ENCODE measurements around the gene OR8K5. TPM values are rescaled to one million over a fixed set of nuclear protein-coding genes. Genes with fewer than 3 reads are reported as not detected.
"Not testable (repeated sequence)": the region's sequence is repeated elsewhere in the genome, so short reads cannot be mapped to it uniquely, and the experiment has no call there.

The OR8K5 gene, protein sequence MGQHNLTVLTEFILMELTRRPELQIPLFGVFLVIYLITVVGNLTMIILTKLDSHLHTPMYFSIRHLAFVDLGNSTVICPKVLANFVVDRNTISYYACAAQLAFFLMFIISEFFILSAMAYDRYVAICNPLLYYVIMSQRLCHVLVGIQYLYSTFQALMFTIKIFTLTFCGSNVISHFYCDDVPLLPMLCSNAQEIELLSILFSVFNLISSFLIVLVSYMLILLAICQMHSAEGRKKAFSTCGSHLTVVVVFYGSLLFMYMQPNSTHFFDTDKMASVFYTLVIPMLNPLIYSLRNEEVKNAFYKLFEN
- not detected for polyA plus RNA-seq

DNA sequence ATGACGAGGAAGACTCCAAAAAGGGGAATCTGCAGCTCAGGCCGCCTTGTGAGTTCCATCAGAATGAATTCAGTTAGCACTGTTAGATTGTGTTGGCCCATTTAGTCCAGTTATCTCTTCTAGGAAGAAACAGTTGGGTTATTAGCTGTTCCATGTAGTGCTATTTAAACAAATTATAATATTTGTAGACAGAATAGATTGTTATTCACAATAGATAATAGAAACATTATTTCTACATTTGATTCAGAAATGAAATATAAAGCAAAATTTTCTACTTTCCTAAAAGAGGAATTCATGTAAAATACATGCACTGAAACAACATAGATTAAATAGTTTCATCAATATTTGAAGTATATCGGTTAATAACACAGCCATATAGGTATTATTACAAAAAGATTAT, at the start of gene OR8K5:
OR8K5 (minus strand) TSS at position 101 of the 400 bp plus-strand sequence; CDS start at position 101, 0 bp downstream.
- no peak within 1 kb of the TSS for H3K27ac ChIP-seq (ENCODE audit: low read depth, low read length)
- WGBS, 3 donors = 67 to 82% (median 74%) methylated on average over 3 of the region's 3 CpGs

DNA sequence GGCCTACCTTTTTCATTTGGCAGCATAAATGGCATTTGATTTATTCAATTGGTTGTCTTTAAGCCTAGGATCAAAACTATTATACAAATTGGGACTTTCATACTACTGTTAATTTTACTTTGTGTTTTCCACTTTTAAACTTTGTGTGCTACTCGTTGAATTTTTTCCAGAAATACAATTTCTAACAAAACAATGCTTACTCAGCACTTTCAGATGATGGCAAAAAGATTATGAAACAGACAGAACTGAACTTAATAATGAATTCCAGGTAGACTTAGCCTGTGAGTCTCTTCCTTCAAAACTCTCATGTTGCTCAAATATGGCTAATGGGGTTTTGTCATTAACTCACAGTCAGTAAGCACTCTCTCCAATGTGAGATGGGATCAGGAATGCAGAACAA, 47.7 kb upstream of the OR8K5 start:
- no peak overlapping the region for H3K27ac ChIP-seq (ENCODE audit: low read depth, low read length)

DNA sequence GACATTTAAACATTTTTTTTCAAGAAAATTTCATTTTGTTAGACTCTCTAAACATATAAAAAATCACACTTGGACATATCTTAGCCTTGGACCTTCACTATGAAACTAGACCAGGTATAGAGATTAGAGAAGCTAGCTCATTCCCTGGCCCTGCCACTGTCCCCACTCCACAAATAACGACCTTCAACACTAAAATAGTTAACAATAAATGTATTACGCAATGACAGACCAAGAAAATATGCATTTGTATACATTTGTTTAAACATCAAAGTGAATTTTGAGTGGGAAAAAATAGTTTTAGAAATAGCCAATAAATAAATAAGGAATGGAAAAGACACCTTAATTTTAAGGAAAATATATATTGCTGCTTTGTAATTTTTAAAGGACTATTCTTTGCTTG, 37.2 kb upstream of the OR8K5 start:
- no peak overlapping the region for H3K27ac ChIP-seq (ENCODE audit: low read depth, low read length)
- WGBS, 3 donors = 56 to 66% (median 62%) methylated on average over 2 of the region's 2 CpGs

More for the DNA sequence above, 47.7 kb upstream of the OR8K5 start:
- 48 to 66% (median 53%) methylated on average over 1 of the region's 1 CpG for WGBS, 3 donors

DNA sequence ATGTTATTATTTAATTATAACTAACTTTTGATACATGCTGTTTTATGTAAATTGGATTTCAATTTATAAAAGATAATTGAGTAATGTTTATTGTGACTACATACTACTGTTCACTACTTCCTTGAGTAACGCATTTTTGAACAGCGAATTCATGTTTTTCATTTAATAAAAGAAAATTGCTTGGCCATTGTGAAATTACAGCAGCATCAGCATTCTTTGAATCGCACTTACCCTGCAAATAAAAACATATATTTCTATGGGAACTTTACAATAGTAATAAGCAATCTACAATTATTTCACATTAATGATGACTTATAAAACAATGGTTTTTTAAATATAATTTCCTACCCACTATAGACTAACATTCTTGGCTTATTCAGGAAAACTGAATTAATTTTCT, 36.6 kb upstream of the OR8K5 start:
- WGBS, 3 donors = 78 to 86% (median 83%) methylated on average over 3 of the region's 3 CpGs
- no peak overlapping the region for H3K27ac ChIP-seq (ENCODE audit: low read depth, low read length)

DNA sequence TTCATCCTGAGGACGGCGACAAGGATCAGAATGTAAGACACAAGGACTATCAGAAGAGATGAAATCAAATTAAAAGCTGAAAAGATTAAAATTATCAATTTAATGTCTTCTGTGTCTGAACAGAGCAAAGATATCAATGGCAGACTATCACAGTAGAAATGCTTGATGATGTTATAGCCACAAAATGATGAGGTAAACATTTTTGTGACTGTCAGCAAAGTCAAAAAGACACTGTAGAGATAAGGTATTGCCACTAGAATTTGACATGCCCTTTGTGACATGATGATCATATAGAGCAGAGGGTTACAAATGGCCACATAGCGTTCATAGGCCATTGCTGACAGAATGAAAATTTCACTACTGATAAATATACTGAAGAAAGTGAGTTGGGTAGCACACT, 28.5 kb upstream of the OR8K5 start:
- no peak overlapping the region for H3K27ac ChIP-seq (ENCODE audit: low read depth, low read length)
- 86 to 91% (median 90%) methylated on average over 3 of the region's 3 CpGs for WGBS, 3 donors

DNA sequence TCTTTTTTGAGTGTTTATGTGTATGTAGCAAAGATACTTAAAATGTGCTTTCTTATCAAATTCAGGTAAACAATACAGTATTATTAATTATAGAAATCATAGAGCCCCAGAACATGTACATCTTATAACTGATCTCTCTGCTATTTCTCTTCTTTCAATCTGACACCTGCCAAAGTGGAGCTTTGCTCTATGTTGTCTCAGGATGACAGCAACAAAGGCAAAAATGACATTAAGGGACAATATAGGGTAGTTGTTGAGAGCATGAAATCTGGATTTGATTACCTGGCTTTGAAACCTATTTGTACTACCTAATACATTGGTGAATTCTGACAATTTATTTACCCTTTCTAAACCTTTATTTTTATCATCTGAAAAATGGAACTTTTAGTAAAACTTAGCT, 23.3 kb upstream of the OR8K5 start:
- no peak overlapping the region for H3K27ac ChIP-seq (ENCODE audit: low read depth, low read length)

DNA sequence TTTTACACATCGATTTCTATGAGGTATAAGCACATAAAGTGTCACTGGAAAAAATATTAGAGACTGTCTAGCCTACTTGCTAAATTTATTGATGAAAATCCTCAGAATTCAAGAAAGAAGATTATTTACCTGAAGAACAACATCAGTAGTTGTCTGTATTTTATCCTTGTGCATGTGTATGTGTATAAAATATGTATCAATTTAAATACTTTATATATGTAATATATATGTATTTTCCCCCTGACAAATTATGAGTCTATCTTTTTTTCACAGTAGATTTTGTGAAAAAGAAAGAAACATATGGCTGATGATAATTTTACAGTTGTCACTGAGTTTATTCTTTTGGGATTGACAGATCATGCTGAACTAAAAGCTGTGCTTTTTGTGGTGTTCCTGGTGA, 16.2 kb upstream of the OR8K5 start, which contains the start of gene OR5J2:
OR5J2 (plus strand) TSS at position 301 of the 400 bp plus-strand sequence; CDS start at position 301, 0 bp downstream.
- 61 to 73% (median 66%) methylated on average over 1 of the region's 1 CpG for WGBS, 3 donors

DNA sequence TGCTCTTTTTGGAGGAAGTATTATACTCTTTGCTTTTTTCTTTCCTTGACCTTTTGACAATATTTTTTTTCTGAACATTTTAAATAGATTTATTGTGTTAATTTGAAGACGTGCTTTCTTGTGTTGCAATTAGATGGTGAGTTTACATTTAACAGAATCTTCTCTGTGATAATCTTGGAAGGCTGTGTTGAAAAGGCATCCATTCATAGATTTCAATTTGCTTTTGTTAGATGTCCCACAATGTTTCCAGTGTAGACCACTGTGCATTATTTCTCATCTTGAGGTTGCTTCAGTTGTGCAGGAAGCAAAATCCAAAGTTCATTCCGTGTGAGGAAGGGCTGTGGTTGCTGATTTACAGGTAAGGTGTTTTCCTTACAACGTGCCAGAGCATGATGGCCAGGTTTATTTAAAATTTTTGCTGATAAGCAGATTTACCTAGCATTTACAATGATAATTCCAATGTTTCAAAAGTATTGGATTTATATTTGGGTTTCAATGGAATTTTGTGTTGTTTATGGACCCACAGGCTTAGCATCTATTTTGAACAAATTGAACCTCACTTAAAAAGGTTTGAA, 12.2 kb upstream of the OR8K5 start:
- H3K27ac ChIP-seq (ENCODE audit: low read depth, low read length) = no peak overlapping the region
- 26 to 61% (median 59%) methylated on average over 3 of the region's 3 CpGs for WGBS, 3 donors

More for the DNA sequence above, 16.2 kb upstream of the OR8K5 start, which contains the start of gene OR5J2:
- H3K27ac ChIP-seq (ENCODE audit: low read depth, low read length) = no peak within 1 kb of the TSS

DNA sequence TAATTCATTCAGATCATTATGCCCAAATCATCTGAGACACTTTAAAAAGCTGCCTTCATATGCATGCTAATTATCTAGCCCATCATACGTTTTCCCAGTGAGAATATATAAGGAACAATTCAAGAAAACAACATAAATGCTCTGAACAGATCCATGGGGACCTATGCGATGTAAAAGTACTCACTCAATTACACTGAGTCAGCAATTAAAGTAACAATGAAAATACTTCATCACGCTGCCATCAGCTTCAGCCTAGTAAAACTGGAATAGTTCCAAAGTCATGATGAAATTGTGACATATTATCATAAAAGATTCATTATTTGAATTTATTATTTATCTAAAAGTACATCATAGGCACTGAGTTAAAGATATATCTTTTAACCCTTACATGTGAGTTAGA, 3.7 kb upstream of the OR8K5 start:
- no peak overlapping the region for H3K27ac ChIP-seq (ENCODE audit: low read depth, low read length)
- 41 to 69% (median 59%) methylated on average over 3 of the region's 3 CpGs for WGBS, 3 donors

DNA sequence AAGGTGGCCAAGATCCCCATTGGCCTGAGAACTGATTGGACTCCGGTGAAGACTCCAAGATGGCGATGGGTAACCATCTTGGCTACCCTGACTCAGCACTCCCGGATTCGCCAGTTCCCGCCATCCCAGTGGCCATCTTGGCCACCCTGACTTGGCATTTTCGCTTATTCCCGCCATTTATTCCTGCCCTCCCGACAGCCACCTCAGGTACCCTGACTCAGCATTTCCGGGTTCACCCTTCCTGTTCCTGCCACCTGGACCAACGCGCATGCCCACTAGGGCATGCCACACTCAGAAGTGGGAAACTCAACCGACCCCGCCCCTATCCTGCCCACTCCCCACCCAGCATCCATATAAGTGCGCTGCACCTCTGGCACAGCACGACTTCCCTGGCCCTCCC, 7.8 kb downstream of the OR8K5 start:
- no peak overlapping the region for H3K27ac ChIP-seq (ENCODE audit: low read depth, low read length)
- WGBS, 3 donors = 85 to 93% (median 89%) methylated on average over 15 of the region's 15 CpGs

DNA sequence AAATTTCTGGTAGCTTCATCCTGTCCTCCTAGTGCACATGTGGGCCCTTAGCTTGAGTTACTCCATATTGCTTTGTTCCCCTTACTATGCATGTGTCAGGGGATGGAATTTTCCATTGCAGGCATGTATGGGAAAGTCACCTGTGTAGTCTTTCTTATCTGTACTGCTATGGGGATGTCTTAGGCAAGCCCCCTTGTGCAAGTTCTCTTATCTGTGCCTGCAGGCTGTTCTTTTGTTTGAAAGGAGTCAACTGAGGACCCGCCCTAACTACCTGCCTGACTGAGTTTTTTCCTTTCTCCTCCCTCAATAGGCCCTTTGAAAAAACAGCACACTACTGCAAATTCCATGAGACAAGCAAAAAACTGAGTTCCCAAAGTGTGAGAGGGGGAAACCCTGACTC, 8.7 kb downstream of the OR8K5 start:
- WGBS, 3 donors = 54 to 71% (median 63%) methylated on average over 1 of the region's 1 CpG
- H3K27ac ChIP-seq (ENCODE audit: low read depth, low read length) = no peak overlapping the region

DNA sequence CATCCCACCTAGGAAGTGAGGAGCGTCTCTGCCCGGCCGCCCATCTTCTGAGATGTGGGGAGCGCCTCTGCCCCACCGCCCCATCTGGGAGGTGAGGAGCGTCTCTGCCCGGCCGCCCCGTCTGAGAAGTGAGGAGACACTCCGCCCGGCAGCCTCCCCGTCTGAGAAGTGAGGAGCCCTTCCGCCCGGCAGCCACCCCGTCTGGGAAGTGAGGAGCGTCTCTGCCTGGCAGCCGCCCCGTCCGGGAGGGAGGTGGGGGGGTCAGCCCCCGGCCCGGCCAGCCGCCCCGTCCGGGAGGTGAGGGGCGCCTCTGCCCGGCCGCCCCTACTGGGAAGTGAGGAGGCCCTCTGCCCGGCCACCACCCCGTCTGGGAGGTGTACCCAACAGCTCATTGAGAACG, 16.4 kb downstream of the OR8K5 start:
- WGBS, 3 donors = 90 to 93% (median 92%) methylated on average over 17 to 28 of the region's 30 CpGs
- H3K27ac ChIP-seq (ENCODE audit: low read depth, low read length) = not testable (repeated sequence)

DNA sequence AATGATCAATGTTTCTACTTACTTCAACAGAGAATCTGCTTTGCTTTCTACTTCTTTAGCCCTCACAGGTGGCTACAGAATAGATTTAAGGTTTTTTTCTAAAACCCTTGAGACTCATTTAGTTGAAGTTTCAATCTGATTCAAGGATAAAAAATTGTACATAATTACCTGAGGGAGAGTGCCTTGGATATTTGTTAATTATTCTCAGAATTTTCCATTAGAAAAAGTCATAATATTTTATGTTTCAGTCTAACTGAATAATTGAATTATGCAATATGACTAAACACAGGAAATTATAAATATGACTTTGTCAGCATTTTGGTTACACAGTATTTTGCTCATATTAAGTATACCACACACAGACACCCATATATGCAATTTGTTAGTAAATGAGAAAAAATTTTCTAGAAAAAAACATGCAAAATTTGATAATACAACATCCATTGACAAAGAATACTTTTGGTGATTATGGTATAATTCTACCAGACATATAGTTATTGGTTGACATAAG, 19.9 kb downstream of the OR8K5 start, which contains the start of gene OR8J3:
OR8J3 (minus strand) TSS at position 51 of the 511 bp plus-strand sequence. CDS start 2,483 bp downstream, outside the sequence.
- H3K27ac ChIP-seq (ENCODE audit: low read depth, low read length) = no peak within 1 kb of the TSS

DNA sequence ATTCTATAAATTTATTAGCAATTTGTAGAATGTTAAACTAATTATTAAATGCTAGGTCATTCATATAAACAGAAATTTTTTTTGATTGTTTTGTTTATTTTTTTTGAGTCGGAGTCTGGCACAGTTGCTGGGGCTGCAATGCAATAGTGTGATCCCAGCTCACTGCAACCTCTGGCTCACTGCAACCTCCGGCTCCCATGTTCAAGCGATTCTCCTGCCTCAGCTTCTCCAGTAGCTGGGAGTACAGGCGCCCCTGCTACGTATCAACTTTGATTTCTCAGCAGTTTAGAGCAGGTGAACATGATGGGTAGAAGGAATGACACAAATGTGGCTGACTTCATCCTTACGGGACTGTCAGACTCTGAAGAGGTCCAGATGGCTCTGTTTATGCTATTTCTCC, 38.0 kb downstream of the OR8K5 start, which contains the start of gene OR8H3:
OR8H3 (plus strand) TSS at position 301 of the 400 bp plus-strand sequence; CDS start at position 301, 0 bp downstream.
- no peak within 1 kb of the TSS for H3K27ac ChIP-seq (ENCODE audit: low read depth, low read length)
- WGBS, 3 donors = 61 to 79% (median 72%) methylated on average over 6 of the region's 6 CpGs

Other genes starting within 250 kb of the OR8K5 start
- not detected for gene OR5W2, start 245.7 kb downstream of the OR8K5 start, polyA plus RNA-seq
- gene OR5I1, start 223.9 kb downstream of the OR8K5 start, polyA plus RNA-seq = not detected
- not detected for gene OR10AG1, start 190.4 kb downstream of the OR8K5 start, polyA plus RNA-seq
- not detected for gene OR5F1, start 165.7 kb downstream of the OR8K5 start, polyA plus RNA-seq
- gene OR5AS1, start 132.7 kb downstream of the OR8K5 start, polyA plus RNA-seq = not detected
- not detected for gene OR8I2, start 67.0 kb downstream of the OR8K5 start, polyA plus RNA-seq
- not detected for gene OR8H2, start 56.6 kb downstream of the OR8K5 start, polyA plus RNA-seq
- gene OR8H3, start 37.9 kb downstream of the OR8K5 start, polyA plus RNA-seq = not detected
- gene OR8J3, start 20.1 kb downstream of the OR8K5 start, polyA plus RNA-seq = not detected
- gene OR5J2, start 16.3 kb upstream of the OR8K5 start, polyA plus RNA-seq = not detected
- not detected for gene OR5T2, start 73.9 kb upstream of the OR8K5 start, polyA plus RNA-seq
- not detected for gene OR5T3, start 91.9 kb upstream of the OR8K5 start, polyA plus RNA-seq
- gene OR5T1, start 113.8 kb upstream of the OR8K5 start, polyA plus RNA-seq = not detected
- gene OR8H1, start 131.9 kb upstream of the OR8K5 start, polyA plus RNA-seq = not detected
- gene OR8K3, start 154.8 kb upstream of the OR8K5 start, polyA plus RNA-seq = not detected
- not detected for gene OR8K1, start 185.7 kb upstream of the OR8K5 start, polyA plus RNA-seq
- not detected for gene OR8J1, start 194.0 kb upstream of the OR8K5 start, polyA plus RNA-seq
- gene OR8U1, start 215.3 kb upstream of the OR8K5 start, polyA plus RNA-seq = not detected